Thyroid gland (tissue), 4 donors: ENCODE results near the gene TRIM29.

Experiments
- CTCF ChIP-seq, 6 experiments: fragments of 200-600 bp in 3 of 6; fragments of 450-650 bp in 3 of 6; sonication (generic) in 3 of 6; IDR thresholded peaks; one replicate each; pipeline ENCODE4 v1.5.1; 2016 to 2019; ENCODE audit warnings: antibody characterized with exemption in 6 of 6, mild to moderate bottlenecking in 2 of 6, inconsistent platforms in 1 of 6, moderate library complexity in 1 of 6
- POLR2A ChIP-seq, 2 donors: fragments of 450-650 bp; IDR thresholded peaks; one replicate each; pipeline ENCODE4 v1.6.1; 2017; ENCODE audit warnings: antibody characterized with exemption in 2 of 2, mild to moderate bottlenecking in 2 of 2, moderate library complexity in 1 of 2

GRCh38 chr11:120067438-120068113 is 70.3 kb downstream of the TRIM29 start:
- no peak for TF ChIP-seq POLR2A (IDR thresholded peaks at IDR 0.05)
- TF ChIP-seq CTCF (IDR thresholded peaks at IDR 0.05), result no peak
